GM19397 (cell line): ENCODE measurements around the gene STXBP2.
A peak's percentile ranks its signal among the peaks of the same experiment; 100 is the strongest.

Experiments used
- ATAC-seq: cut with Tn5 transposase; IDR thresholded peaks from one replicate; pipeline ENCODE4 v1.9.1; 2021; ENCODE audit warnings: mild to moderate bottlenecking, moderate library complexity; ENCODE audit not compliant: unreplicated experiment

Gene STXBP2

GRCh38 chr19:7677669-7678311 lies 40.9 kb downstream of the STXBP2 start:
- ATAC-seq, result no peak

- ATAC-seq, result no peak
These were observed 42.3 kb downstream of the STXBP2 start for GRCh38 chr19:7678971-7679751.

- ATAC-seq, result no peak
These were observed 43.1 kb downstream of the STXBP2 start for GRCh38 chr19:7679771-7680605.

- ATAC-seq, result peak; percentile 52
These were observed 43.9 kb downstream of the STXBP2 start, which contains the start of gene TRAPPC5 for GRCh38 chr19:7680606-7681339. Gene TRAPPC5 (plus strand): TSS chr19:7680833. CDS start chr19:7682254, 1,421 bp downstream.

- ATAC-seq, result no peak
These were observed 44.6 kb downstream of the STXBP2 start for GRCh38 chr19:7681340-7682174.

- no peak for ATAC-seq
These were observed 45.4 kb downstream of the STXBP2 start for GRCh38 chr19:7682175-7682855.

GRCh38 chr19:7685546-7686445 lies 48.9 kb downstream of the STXBP2 start:
- no peak for ATAC-seq

GRCh38 chr19:7687177-7687576 lies 50.3 kb downstream of the STXBP2 start:
- no peak for ATAC-seq

GRCh38 chr19:7689165-7689564 lies 52.3 kb downstream of the STXBP2 start:
- ATAC-seq, result no peak

- ATAC-seq, result no peak
These were observed 53.9 kb downstream of the STXBP2 start for GRCh38 chr19:7690779-7691258.

- ATAC-seq, result no peak
These were observed 54.6 kb downstream of the STXBP2 start for GRCh38 chr19:7691497-7691896.

GRCh38 chr19:7692417-7693088 lies 55.6 kb downstream of the STXBP2 start:
- no peak for ATAC-seq

GRCh38 chr19:7694499-7694898 lies 57.6 kb downstream of the STXBP2 start:
- no peak for ATAC-seq
